ENCODE results near the gene HNRNPA1L2. TPM values are rescaled to one million over a fixed set of nuclear protein-coding genes. Genes with fewer than 3 reads are reported as not detected.
A peak's percentile ranks its signal among the peaks of the same experiment; 100 is the strongest.

Gene HNRNPA1L2
- total RNA-seq, 4 donors from 2014 or later = 2.3 to 4.8 (median 2.8) TPM

DNA sequence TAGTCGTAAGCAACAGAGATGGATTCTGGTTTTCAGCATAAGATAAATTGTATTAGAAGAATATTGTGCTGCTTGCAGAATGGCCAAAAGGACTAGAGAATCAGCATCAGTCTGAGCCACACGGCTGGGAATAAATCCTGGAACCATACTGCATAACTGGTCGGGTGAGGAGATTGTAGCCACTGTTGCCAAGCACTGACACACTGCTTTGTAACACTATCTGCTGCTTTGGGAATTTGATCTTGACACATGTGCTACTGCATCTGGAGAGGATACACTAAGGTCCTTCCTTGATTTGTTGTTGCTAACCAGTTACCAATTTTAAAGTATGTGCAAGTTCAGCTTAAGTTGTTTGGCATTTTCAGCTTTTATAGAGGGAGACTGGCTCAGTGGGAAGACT, 1.9 kb downstream of the HNRNPA1L2 start:
- Histone ChIP-seq H3K36me3 (peaks cover 0 to 41% of the 10 kb centered on the region in 2 donors), H3K27me3 (no peaks in the 10 kb centered on the region), H3K27ac (no peak overlapping the region), H3K9me3 (no peaks in the 10 kb centered on the region), H3K4me3 (no peak overlapping the region), H3K4me1 (no peaks in the 10 kb centered on the region)
- ATAC-seq = no peak
- TF ChIP-seq, protein P1, sequence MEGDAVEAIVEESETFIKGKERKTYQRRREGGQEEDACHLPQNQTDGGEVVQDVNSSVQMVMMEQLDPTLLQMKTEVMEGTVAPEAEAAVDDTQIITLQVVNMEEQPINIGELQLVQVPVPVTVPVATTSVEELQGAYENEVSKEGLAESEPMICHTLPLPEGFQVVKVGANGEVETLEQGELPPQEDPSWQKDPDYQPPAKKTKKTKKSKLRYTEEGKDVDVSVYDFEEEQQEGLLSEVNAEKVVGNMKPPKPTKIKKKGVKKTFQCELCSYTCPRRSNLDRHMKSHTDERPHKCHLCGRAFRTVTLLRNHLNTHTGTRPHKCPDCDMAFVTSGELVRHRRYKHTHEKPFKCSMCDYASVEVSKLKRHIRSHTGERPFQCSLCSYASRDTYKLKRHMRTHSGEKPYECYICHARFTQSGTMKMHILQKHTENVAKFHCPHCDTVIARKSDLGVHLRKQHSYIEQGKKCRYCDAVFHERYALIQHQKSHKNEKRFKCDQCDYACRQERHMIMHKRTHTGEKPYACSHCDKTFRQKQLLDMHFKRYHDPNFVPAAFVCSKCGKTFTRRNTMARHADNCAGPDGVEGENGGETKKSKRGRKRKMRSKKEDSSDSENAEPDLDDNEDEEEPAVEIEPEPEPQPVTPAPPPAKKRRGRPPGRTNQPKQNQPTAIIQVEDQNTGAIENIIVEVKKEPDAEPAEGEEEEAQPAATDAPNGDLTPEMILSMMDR (IDR thresholded peaks at IDR 0.05) = no peak
- no peak for TF ChIP-seq POLR2A (IDR thresholded peaks at IDR 0.05)
- no peak for TF ChIP-seq EP300 (IDR thresholded peaks at IDR 0.05)
- no peak for TF ChIP-seq POLR2AphosphoS5 (IDR thresholded peaks at IDR 0.05)
- WGBS, 2 donors (ENCODE audit: low coverage in 1 of 2) = 75 to 100% methylated on average over 1 to 3 of the region's 3 CpGs

DNA sequence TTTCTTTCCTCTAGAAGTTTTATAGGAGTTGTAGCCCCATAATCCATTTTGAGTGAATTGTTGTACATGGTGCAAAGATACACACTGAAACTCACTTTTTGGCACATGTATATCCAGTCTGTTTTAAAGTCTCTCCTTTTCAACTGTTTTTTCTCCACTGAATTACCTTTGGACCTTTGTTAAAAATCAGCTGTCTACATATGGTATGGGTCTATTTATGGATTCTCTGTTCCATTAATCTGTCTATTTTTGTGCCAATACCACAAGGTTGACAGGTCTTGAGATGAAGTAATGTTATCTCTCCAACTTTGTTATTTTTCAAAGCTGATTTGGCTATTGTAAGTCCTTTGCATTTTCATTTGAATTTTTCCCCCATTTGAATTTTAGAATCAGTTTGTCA, 4.7 kb downstream of the HNRNPA1L2 start:
- H3K27me3 ChIP-seq = no peaks in the 10 kb centered on the region
- H3K4me3 ChIP-seq = no peak overlapping the region
- no peak for ATAC-seq
- TF ChIP-seq POLR2AphosphoS5 (IDR thresholded peaks at IDR 0.05) (no peak), EP300 (IDR thresholded peaks at IDR 0.05) (no peak), POLR2A (IDR thresholded peaks at IDR 0.05) (no peak)
- TF ChIP-seq, protein P1 (IDR thresholded peaks at IDR 0.05) = no peak
- peaks cover 4 to 15% (median 5%) of the 10 kb centered on the region in 3 donors for H3K4me1 ChIP-seq
- H3K9me3 ChIP-seq = no peaks in the 10 kb centered on the region
- peaks cover 0 to 29% of the 10 kb centered on the region in 2 donors for H3K36me3 ChIP-seq
- H3K27ac ChIP-seq = no peak overlapping the region

DNA sequence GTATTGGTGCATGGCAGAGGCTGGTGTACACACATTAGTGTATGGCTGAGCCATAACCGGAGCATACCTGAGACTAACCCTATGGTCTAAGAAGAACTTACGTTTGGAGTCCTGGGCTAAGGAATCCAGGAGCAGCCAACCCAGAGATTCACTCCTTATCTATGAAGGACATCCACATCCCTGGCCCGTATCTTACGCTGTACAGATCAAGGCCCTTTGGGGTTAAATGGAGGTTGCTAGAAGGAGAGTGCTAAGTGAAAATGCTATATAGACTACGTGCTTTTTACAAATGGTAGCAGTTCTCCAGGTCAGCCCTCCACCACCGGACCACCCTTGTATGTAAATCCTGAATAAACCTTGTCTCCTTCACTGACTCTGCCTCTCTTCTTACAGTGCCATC, 8.5 kb downstream of the HNRNPA1L2 start:
- no peaks in the 10 kb centered on the region for H3K9me3 ChIP-seq
- no peaks in the 10 kb centered on the region for H3K27me3 ChIP-seq
- TF ChIP-seq POLR2A (IDR thresholded peaks at IDR 0.05) (no peak), EP300 (IDR thresholded peaks at IDR 0.05) (no peak), POLR2AphosphoS5 (IDR thresholded peaks at IDR 0.05) (no peak)
- TF ChIP-seq, protein P1 (IDR thresholded peaks at IDR 0.05) = no peak
- H3K4me3 ChIP-seq = peak overlapping the region in 1 of 2 donors; percentile 78
- peaks cover 11 to 40% (median 15%) of the 10 kb centered on the region in 3 donors for H3K4me1 ChIP-seq
- WGBS, 2 donors (ENCODE audit: low coverage in 1 of 2) = 61 to 66% methylated on average over 4 to 6 of the region's 6 CpGs
- peaks cover 0 to 10% of the 10 kb centered on the region in 2 donors for H3K36me3 ChIP-seq
- ATAC-seq = no peak
- no peak overlapping the region for H3K27ac ChIP-seq

DNA sequence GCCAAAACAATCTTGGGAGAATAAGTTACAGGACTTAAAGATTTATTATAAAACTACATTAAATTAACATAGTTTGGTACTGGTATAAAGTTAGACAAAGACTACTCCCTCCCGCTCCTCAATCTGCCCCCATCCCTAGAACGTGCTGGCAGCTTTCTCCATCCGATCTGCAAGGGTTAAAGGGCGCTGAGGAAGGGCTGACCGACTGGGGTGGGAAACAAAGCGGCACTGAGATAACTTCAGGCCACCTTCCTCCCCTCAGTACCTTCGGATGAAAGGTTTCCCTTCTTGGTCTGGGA, 9.6 kb downstream of the HNRNPA1L2 start:
- Histone ChIP-seq H3K27ac (peak overlapping the region; percentile 90 to 97 (median 96)), H3K27me3 (no peaks in the 10 kb centered on the region), H3K36me3 (peaks cover 0 to 10% of the 10 kb centered on the region in 2 donors), H3K4me3 (peak overlapping the region; percentile 78 to 95), H3K4me1 (peaks cover 11 to 50% (median 15%) of the 10 kb centered on the region in 3 donors), H3K9me3 (no peaks in the 10 kb centered on the region)
- peak; percentile 34 for ATAC-seq
- WGBS, 2 donors (ENCODE audit: low coverage in 1 of 2) = 0% methylated on average over 6 to 7 of the region's 7 CpGs
- no peak for TF ChIP-seq EP300 (IDR thresholded peaks at IDR 0.05)
- no peak for TF ChIP-seq POLR2AphosphoS5 (IDR thresholded peaks at IDR 0.05)
- no peak for TF ChIP-seq POLR2A (IDR thresholded peaks at IDR 0.05)
- TF ChIP-seq, protein P1 (IDR thresholded peaks at IDR 0.05) = no peak

DNA sequence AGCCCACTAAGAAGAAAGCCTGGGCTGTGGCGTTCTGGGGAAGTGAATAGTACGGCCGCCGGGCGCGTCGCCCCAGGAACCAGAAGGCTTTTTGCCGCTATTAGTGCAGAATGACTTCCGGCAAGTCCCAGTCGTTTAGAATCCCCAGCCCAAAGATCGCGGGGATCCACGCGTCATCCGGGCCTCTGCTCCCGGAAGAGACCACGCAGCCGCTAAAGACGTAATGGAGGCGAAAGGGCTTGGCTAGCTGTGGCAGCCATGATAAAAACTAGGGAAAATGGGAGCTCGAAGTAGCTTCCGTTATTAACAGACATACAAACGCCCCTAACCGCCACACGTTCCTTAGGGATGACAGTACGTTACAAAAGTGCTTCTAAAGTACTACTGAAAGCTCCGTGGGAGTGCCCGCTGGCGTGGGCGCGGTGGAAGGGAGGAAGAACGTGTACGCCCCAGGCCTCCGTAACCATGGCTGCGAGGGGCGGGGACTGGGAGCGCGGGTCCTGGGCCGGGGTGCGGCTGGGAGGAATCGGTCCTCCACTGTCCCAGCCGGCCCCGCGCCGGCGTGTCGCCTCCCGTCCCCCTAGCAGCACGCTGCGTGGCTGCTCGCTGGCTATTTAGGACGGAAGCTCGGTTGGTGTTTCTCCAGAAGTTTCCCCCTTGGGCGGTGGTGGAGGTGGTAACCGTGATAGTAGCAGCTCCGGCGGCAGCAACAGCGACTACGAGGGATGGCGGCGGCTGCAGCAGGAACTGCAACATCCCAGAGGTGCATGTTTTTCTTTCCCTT, 10.2 kb downstream of the HNRNPA1L2 start, which contains the start of gene SUGT1:
TSS of gene SUGT1 (plus strand) at position 641 of the 784 bp plus-strand sequence. CDS start at position 726, 85 bp downstream.
- peaks cover 0 to 12% of the 10 kb centered on the region in 2 donors for H3K36me3 ChIP-seq
- H3K27ac ChIP-seq = peak within 1 kb of the TSS; percentile 90 to 97 (median 96)
- WGBS, 2 donors (ENCODE audit: low coverage in 1 of 2) = 0% methylated on average over 9 to 24 of the region's 61 CpGs
- no peaks in the 10 kb centered on the region for H3K27me3 ChIP-seq
- peak; percentile 99 for ATAC-seq
- H3K9me3 ChIP-seq = no peaks in the 10 kb centered on the region
- peaks cover 11 to 55% (median 15%) of the 10 kb centered on the region in 3 donors for H3K4me1 ChIP-seq
- TF ChIP-seq POLR2AphosphoS5 (IDR thresholded peaks at IDR 0.05) (peak; percentile 86), POLR2A (IDR thresholded peaks at IDR 0.05) (peak; percentile 62 to 69), EP300 (IDR thresholded peaks at IDR 0.05) (no peak)
- TF ChIP-seq, protein P1 (IDR thresholded peaks at IDR 0.05) = peak in 3 of 4 experiments; percentile 64 to 73 (median 68)
- H3K4me3 ChIP-seq = peak within 1 kb of the TSS; percentile 78 to 95

Measured in gastroesophageal sphincter (tissue), 4 donors.